DOHH2 (cell line): ENCODE data around the gene SOX11.

Experiments used
- H3F3A ChIP-seq: fragments of 200-600 bp; sonication (generic), shearing (Covaris generic); 2 replicates; pipeline ENCODE4 v1.6.0; 2016; ENCODE audit warnings: antibody characterized with exemption, mild to moderate bottlenecking; ENCODE audit not compliant: control insufficient read depth, insufficient read depth
- H3K27ac ChIP-seq: fragments of 200-600 bp; sonication (generic); 2 replicates; pipeline ENCODE4 v1.5.1; 2014; ENCODE audit warnings: low read depth, mild to moderate bottlenecking, low read length, moderate library complexity
- H3K27me3 ChIP-seq: fragments of 200-600 bp; sonication (generic); 2 replicates; pipeline ENCODE4 v1.6.1; 2014; ENCODE audit warnings: mild to moderate bottlenecking, low read length, mixed read lengths; ENCODE audit not compliant: control insufficient read depth
- H3K36me3 ChIP-seq: fragments of 200-600 bp; sonication (generic); 2 replicates; pipeline ENCODE4 v1.6.1; 2014; ENCODE audit warnings: mild to moderate bottlenecking, low read length, moderate library complexity, mixed read lengths; ENCODE audit not compliant: control insufficient read depth
- H3K4me1 ChIP-seq: fragments of 200-600 bp; sonication (generic); 2 replicates; pipeline ENCODE4 v1.6.1; 2014; ENCODE audit warnings: mild to moderate bottlenecking, low read length, mixed read lengths; ENCODE audit not compliant: control insufficient read depth
- H3K4me2 ChIP-seq: fragments of 200-600 bp; sonication (generic); 2 replicates; pipeline ENCODE4 v1.6.0; 2014; ENCODE audit warnings: mild to moderate bottlenecking, low read length, moderate library complexity
- H3K4me3 ChIP-seq: fragments of 200-600 bp; sonication (generic); 2 replicates; pipeline ENCODE4 v1.5.1; 2014; ENCODE audit warnings: mild to moderate bottlenecking, low read length, mixed read lengths
- H3K79me2 ChIP-seq: fragments of 200-600 bp; sonication (generic); 2 replicates; pipeline ENCODE4 v1.6.1; 2014; ENCODE audit warnings: mild to moderate bottlenecking, low read length, mixed read lengths; ENCODE audit not compliant: control insufficient read depth
- H3K9me2 ChIP-seq: fragments of 200-600 bp; sonication (generic); replicated peaks from 2 replicates; pipeline ENCODE4 v1.6.1; 2014; ENCODE audit warnings: mild to moderate bottlenecking, low read length, mixed read lengths; ENCODE audit not compliant: control insufficient read depth
- H3K9me3 ChIP-seq: fragments of 200-600 bp; sonication (generic); 2 replicates; pipeline ENCODE4 v1.6.1; 2014; ENCODE audit warnings: antibody characterized with exemption, low read length, mixed read lengths; ENCODE audit not compliant: control insufficient read depth, insufficient read depth
- H4K20me1 ChIP-seq: fragments of 200-600 bp; sonication (generic); 2 replicates; pipeline ENCODE4 v1.6.0; 2014; ENCODE audit warnings: low read depth, mild to moderate bottlenecking, antibody characterized with exemption, low read length, moderate library complexity; ENCODE audit not compliant: control insufficient read depth, insufficient read depth
- CTCF ChIP-seq: fragments of 200-600 bp; sonication (generic); IDR thresholded peaks from one replicate; pipeline ENCODE4 v1.5.1; 2014; ENCODE audit warnings: antibody characterized with exemption, mild to moderate bottlenecking, low read depth, low read length; ENCODE audit not compliant: poor library complexity, severe bottlenecking
- EZH2phosphoT487 ChIP-seq: fragments of 200-600 bp; sonication (generic); IDR thresholded peaks from 2 replicates; pipeline ENCODE4 v1.6.1; 2017; ENCODE audit warnings: borderline replicate concordance, mild to moderate bottlenecking, antibody characterized with exemption, low read length, moderate library complexity, mixed read lengths

The SOX11 gene

GRCh38 chr2:5741242-5741641 lies 49.1 kb downstream of the SOX11 start:
- H3K9me3 ChIP-seq, result no peaks in the 10 kb centered on the region
- H4K20me1 ChIP-seq, result no peaks in the 10 kb centered on the region
- H3K9me2 ChIP-seq, result no peaks in the 10 kb centered on the region
- no peaks in the 10 kb centered on the region for H3K27me3 ChIP-seq
- H3K4me1 ChIP-seq, result no peaks in the 10 kb centered on the region
- no peaks in the 10 kb centered on the region for H3K79me2 ChIP-seq
- no peaks in the 10 kb centered on the region for H3F3A ChIP-seq
- TF ChIP-seq EZH2phosphoT487 (no peak), CTCF (no peak)
- no peaks in the 10 kb centered on the region for H3K36me3 ChIP-seq
- no peak overlapping the region for H3K4me3 ChIP-seq
- H3K4me2 ChIP-seq, result no peak overlapping the region
- no peak overlapping the region for H3K27ac ChIP-seq

GRCh38 chr2:5742126-5742525 lies 49.9 kb downstream of the SOX11 start:
- no peaks in the 10 kb centered on the region for H3F3A ChIP-seq
- H3K4me3 ChIP-seq, result no peak overlapping the region
- H3K4me1 ChIP-seq, result no peaks in the 10 kb centered on the region
- TF ChIP-seq EZH2phosphoT487 (no peak), CTCF (no peak)
- H4K20me1 ChIP-seq, result no peaks in the 10 kb centered on the region
- no peaks in the 10 kb centered on the region for H3K79me2 ChIP-seq
- no peaks in the 10 kb centered on the region for H3K36me3 ChIP-seq
- H3K27ac ChIP-seq, result no peak overlapping the region
- no peak overlapping the region for H3K4me2 ChIP-seq
- H3K9me2 ChIP-seq, result no peaks in the 10 kb centered on the region
- H3K27me3 ChIP-seq, result no peaks in the 10 kb centered on the region
- H3K9me3 ChIP-seq, result no peaks in the 10 kb centered on the region

- Histone ChIP-seq H3F3A (no peaks in the 10 kb centered on the region), H3K36me3 (no peaks in the 10 kb centered on the region), H3K4me2 (no peak overlapping the region), H3K27me3 (no peaks in the 10 kb centered on the region), H3K4me3 (no peak overlapping the region), H3K9me2 (no peaks in the 10 kb centered on the region), H3K79me2 (no peaks in the 10 kb centered on the region), H3K9me3 (no peaks in the 10 kb centered on the region), H3K4me1 (no peaks in the 10 kb centered on the region), H4K20me1 (no peaks in the 10 kb centered on the region), H3K27ac (no peak overlapping the region)
- no peak for TF ChIP-seq EZH2phosphoT487
- TF ChIP-seq CTCF, result no peak
Measured at GRCh38 chr2:5748391-5748790, 56.2 kb downstream of the SOX11 start.

- H4K20me1 ChIP-seq, result no peaks in the 10 kb centered on the region
- no peaks in the 10 kb centered on the region for H3K4me1 ChIP-seq
- H3K79me2 ChIP-seq, result no peaks in the 10 kb centered on the region
- no peak overlapping the region for H3K27ac ChIP-seq
- H3K9me2 ChIP-seq, result no peaks in the 10 kb centered on the region
- H3K36me3 ChIP-seq, result no peaks in the 10 kb centered on the region
- H3K27me3 ChIP-seq, result no peaks in the 10 kb centered on the region
- no peak overlapping the region for H3K4me3 ChIP-seq
- no peak overlapping the region for H3K4me2 ChIP-seq
- H3K9me3 ChIP-seq, result no peaks in the 10 kb centered on the region
- TF ChIP-seq CTCF (no peak), EZH2phosphoT487 (no peak)
- no peaks in the 10 kb centered on the region for H3F3A ChIP-seq
Measured at GRCh38 chr2:5748946-5749345, 56.8 kb downstream of the SOX11 start.
